Measurements from ENCODE around the gene PPP3R1. TPM values are rescaled to one million over a fixed set of nuclear protein-coding genes. Genes with fewer than 3 reads are reported as not detected.

PPP3R1 gene
- total RNA-seq (2022; extraction: Qiagen RNA extraction; ENCODE audit: low read depth): 63.2 to 84.8 TPM (median 75.7 TPM) in 5 replicates

GRCh38 chr2:68252400-68253218 lies at the start of gene PPP3R1:
Gene PPP3R1, minus strand, starts transcription at chr2:68252532. Its CDS starts 405 bp downstream, at chr2:68252127.

GRCh38 chr2:68157402-68158133 lies 94.8 kb downstream of the PPP3R1 start, which contains the start of gene PNO1:
Gene PNO1, plus strand, starts transcription at chr2:68157888. Its CDS starts 47 bp downstream, at chr2:68157935.

Other genes with a start within 250 kb of the PPP3R1 start
- 34.3 to 53.4 TPM (median 42.7 TPM) in 5 replicates for gene C1D, start 189.5 kb downstream of the PPP3R1 start, total RNA-seq (2022; extraction: Qiagen RNA extraction; ENCODE audit: low read depth)
- 53.9 to 60.6 TPM (median 59.6 TPM) in 5 replicates for gene PNO1, start 94.6 kb downstream of the PPP3R1 start, total RNA-seq (2022; extraction: Qiagen RNA extraction; ENCODE audit: low read depth)
- gene CNRIP1, start 67.4 kb upstream of the PPP3R1 start, total RNA-seq (2022; extraction: Qiagen RNA extraction; ENCODE audit: low read depth): 2.2 to 2.9 TPM (median 2.3 TPM) in 5 replicates
- not detected in 5 replicates for gene PLEK, start 112.8 kb upstream of the PPP3R1 start, total RNA-seq (2022; extraction: Qiagen RNA extraction; ENCODE audit: low read depth)
- gene FBXO48, start 214.8 kb upstream of the PPP3R1 start, total RNA-seq (2022; extraction: Qiagen RNA extraction; ENCODE audit: low read depth): 0.49 to 0.81 TPM (median 0.71 TPM) in 5 replicates
- 0.68 to 1.0 TPM (median 0.79 TPM) in 5 replicates for gene APLF, start 215.1 kb upstream of the PPP3R1 start, total RNA-seq (2022; extraction: Qiagen RNA extraction; ENCODE audit: low read depth)

Measured in A549 treated with DMSO at 1 μM for 4 hours (cell line).